ENCODE results near the gene RPL19. TPM values are rescaled to one million over a fixed set of nuclear protein-coding genes. Genes with fewer than 3 reads are reported as not detected.
"Not testable (repeated sequence)": the region's sequence is repeated elsewhere in the genome, so short reads cannot be mapped to it uniquely, and the experiment has no call there.

The RPL19 gene
- total RNA-seq, 2 experiments from 2014 or later = 3,075 to 3,102 TPM

- H3K4me3 Mint-ChIP-seq = no peak overlapping the region
- no peak for DNase-seq
- H3K27ac Mint-ChIP-seq = no peak overlapping the region
- H3K9me3 Mint-ChIP-seq = no peaks in the 10 kb centered on the region
- peaks cover 10% of the 10 kb centered on the region for H3K27me3 Mint-ChIP-seq
- H3K36me3 Mint-ChIP-seq = no peaks in the 10 kb centered on the region
- peaks cover 30% of the 10 kb centered on the region for H3K4me1 Mint-ChIP-seq
Measured at GRCh38 chr17:39236450-39236927, 36.4 kb downstream of the RPL19 start.

GRCh38 chr17:39236981-39237441 is 36.9 kb downstream of the RPL19 start:
- H3K27me3 Mint-ChIP-seq = peaks cover 5% of the 10 kb centered on the region
- H3K27ac Mint-ChIP-seq = no peak overlapping the region
- no peak overlapping the region for H3K4me3 Mint-ChIP-seq
- no peaks in the 10 kb centered on the region for H3K36me3 Mint-ChIP-seq
- H3K4me1 Mint-ChIP-seq = peaks cover 26% of the 10 kb centered on the region
- DNase-seq = no peak
- no peaks in the 10 kb centered on the region for H3K9me3 Mint-ChIP-seq

DNA sequence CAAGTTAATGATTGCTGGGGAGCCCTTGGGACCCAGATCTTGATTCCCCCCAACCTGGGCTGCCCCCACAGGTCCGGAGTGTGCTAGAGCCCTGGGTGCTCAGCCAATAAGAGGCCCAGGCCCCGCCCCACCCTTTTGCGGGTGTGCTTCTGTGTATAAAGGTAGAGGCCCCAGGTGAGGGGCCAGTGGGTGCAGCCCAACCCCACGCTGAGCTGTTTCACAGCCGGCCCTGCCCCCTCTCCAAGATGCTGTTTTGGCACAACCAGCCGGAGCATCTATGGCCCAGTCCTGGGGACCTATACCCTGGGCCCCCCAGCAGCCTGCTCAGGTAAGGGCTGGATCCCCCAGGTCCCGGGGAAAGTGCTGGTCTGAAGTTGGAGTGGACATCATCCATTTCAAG is 37.5 kb downstream of the RPL19 start:
- H3K9me3 Mint-ChIP-seq = no peaks in the 10 kb centered on the region
- H3K27me3 Mint-ChIP-seq = no peaks in the 10 kb centered on the region
- no peaks in the 10 kb centered on the region for H3K36me3 Mint-ChIP-seq
- no peak overlapping the region for H3K27ac Mint-ChIP-seq
- H3K4me1 Mint-ChIP-seq = peaks cover 22% of the 10 kb centered on the region
- no peak overlapping the region for H3K4me3 Mint-ChIP-seq
- no peak for DNase-seq

- DNase-seq = peak; percentile 66
- H3K4me1 Mint-ChIP-seq = peaks cover 22% of the 10 kb centered on the region
- no peaks in the 10 kb centered on the region for H3K36me3 Mint-ChIP-seq
- no peaks in the 10 kb centered on the region for H3K27me3 Mint-ChIP-seq
- H3K27ac Mint-ChIP-seq = peak overlapping the region; percentile 76
- H3K9me3 Mint-ChIP-seq = no peaks in the 10 kb centered on the region
- H3K4me3 Mint-ChIP-seq = no peak overlapping the region
Measured at GRCh38 chr17:39238311-39238972, 38.4 kb downstream of the RPL19 start.

DNA sequence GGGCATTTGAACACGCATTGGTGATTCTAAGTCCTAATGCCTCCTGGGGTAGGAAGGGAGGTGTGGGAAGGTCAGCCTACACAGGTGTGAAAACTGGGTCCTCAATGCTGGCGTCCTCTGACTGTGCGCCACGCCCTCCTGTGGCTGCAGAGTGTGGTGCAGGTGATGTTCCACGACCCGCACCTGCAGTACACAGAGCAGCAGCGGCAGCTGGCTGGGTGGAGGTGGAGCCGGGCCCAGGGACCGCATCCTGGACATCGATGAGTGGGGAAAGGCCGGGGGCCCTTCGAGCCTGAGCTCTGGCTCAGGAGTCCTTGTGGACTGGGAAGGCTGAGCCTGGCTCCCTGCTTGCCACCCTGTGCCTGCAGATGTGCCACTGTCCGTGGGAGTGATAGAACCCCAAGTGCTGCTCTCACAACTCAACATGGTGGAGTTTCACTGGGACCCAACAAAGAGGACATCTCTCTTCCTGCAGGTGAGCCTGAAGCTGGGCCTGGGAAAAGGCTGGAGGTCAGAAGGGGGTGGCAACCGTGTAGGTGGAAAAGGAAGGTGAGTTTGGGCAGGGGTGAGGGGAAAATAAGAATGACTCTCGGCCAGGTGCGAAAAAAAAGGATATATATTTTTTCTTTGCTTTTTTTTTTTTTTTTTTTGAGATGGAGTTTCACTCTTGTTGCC is 39.7 kb downstream of the RPL19 start:
- Mint-ChIP-seq H3K27ac (peak overlapping the region; percentile 61), H3K9me3 (no peaks in the 10 kb centered on the region), H3K36me3 (no peaks in the 10 kb centered on the region), H3K27me3 (no peaks in the 10 kb centered on the region), H3K4me3 (no peak overlapping the region), H3K4me1 (peaks cover 33% of the 10 kb centered on the region)
- DNase-seq = peak; percentile 72

DNA sequence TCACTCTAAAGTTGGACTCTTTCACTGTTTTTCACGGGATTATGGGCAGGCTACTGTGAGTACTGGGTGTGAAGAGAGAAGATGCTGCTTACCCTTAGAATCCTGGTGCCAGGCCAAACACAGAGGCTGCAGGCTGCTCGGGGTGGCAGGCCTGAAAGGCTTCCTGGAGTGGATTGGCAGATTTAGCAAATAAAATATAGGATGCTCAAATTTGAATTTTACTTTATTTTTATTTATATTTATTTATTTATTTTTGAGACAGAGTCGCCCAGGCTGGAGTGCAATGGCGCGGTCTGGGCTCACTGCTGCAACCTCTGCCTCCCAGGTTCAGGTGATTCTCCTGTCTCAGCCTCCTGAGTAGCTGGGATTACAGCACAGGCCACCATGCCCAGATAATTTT is 40.5 kb downstream of the RPL19 start:
- no peak for DNase-seq
- H3K27me3 Mint-ChIP-seq = no peaks in the 10 kb centered on the region
- no peaks in the 10 kb centered on the region for H3K36me3 Mint-ChIP-seq
- H3K4me3 Mint-ChIP-seq = no peak overlapping the region
- H3K4me1 Mint-ChIP-seq = peaks cover 35% of the 10 kb centered on the region
- no peak overlapping the region for H3K27ac Mint-ChIP-seq
- no peaks in the 10 kb centered on the region for H3K9me3 Mint-ChIP-seq

GRCh38 chr17:39243155-39243554 is 43.1 kb downstream of the RPL19 start:
- no peak for DNase-seq
- Mint-ChIP-seq H3K4me3 (no peak overlapping the region), H3K27me3 (no peaks in the 10 kb centered on the region), H3K27ac (no peak overlapping the region), H3K36me3 (no peaks in the 10 kb centered on the region), H3K4me1 (peaks cover 32% of the 10 kb centered on the region), H3K9me3 (no peaks in the 10 kb centered on the region)

- Mint-ChIP-seq H3K27ac (no peak overlapping the region), H3K4me1 (peaks cover 24% of the 10 kb centered on the region)
- DNase-seq = no peak
Measured at GRCh38 chr17:39244016-39244599, 44.0 kb downstream of the RPL19 start.

DNA sequence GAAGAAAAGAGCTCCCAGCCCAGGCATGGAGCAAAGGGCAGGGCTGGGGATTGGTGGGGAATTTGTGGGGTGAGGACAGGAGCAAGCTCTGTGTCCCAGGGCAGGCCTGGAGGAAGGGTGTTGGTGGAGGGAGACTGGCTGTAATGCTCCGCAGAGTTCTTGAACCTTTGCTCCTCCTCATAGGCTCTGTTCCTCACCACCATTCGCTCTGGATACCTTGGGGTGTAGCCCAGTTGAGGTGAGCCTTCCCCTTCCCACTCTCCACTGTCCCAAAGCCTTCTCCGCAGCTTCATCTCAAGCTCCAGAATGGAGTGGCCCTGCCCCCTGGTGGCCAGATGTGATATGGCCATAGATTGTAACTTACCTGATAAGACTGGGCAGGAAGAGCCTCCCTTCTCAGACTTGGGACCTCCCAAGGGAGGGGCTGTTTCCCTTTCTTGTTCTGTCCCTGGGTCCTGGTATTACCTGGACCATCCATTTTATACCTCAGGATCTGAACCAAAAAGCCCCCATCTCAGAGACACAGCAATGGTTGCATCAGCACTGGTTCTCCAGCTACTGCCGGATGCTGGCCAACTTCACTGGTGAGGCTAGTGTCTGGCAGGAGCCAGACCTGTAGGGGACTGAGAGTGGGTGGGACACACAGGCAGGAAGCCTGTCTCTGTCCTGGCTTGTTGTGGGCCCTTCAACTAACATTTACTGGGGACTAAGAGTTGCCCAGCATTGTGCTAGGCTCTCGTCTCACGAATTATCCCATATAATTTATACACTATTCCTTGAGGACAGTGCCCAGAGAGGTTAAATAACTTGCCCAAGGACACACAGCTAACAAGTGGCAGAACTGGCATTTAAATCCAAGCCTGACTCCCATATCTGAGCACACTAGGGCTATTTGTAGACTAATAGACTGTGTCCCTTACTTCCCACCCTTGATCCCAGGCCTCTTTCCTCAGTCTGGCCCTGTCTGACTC is 44.8 kb downstream of the RPL19 start:
- H3K27ac Mint-ChIP-seq = no peak overlapping the region
- H3K9me3 Mint-ChIP-seq = no peaks in the 10 kb centered on the region
- peak; percentile 79 for DNase-seq
- no peak overlapping the region for H3K4me3 Mint-ChIP-seq
- H3K27me3 Mint-ChIP-seq = no peaks in the 10 kb centered on the region
- peaks cover 17% of the 10 kb centered on the region for H3K4me1 Mint-ChIP-seq
- no peaks in the 10 kb centered on the region for H3K36me3 Mint-ChIP-seq

More at GRCh38 chr17:39244016-39244599, 44.0 kb downstream of the RPL19 start:
- no peaks in the 10 kb centered on the region for H3K36me3 Mint-ChIP-seq
- H3K4me3 Mint-ChIP-seq = no peak overlapping the region
- H3K27me3 Mint-ChIP-seq = no peaks in the 10 kb centered on the region
- H3K9me3 Mint-ChIP-seq = no peaks in the 10 kb centered on the region

GRCh38 chr17:39246274-39246673 is 46.2 kb downstream of the RPL19 start:
- no peak for DNase-seq
- Mint-ChIP-seq H3K4me3 (no peak overlapping the region), H3K27ac (no peak overlapping the region), H3K36me3 (no peaks in the 10 kb centered on the region), H3K4me1 (peaks cover 15% of the 10 kb centered on the region), H3K27me3 (no peaks in the 10 kb centered on the region), H3K9me3 (no peaks in the 10 kb centered on the region)

DNA sequence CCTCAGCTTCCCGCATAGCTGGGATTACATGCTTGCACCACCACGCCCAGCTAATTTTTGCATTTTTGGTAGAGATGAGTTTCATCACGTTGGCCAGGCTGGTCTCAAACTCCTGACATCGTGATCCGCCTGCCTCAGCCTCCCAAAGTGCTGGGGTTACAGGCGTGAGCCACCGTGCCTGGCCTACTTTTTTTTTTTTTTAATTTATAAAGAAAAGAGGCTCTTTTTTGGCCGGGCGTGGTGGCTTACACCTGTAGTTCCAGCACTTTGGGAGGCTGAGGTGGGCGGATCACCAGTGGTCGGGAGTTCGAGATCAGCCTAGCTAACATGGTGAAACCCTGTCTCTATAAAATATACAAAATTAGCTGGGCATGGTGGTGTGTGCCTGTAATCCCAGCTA is 50.0 kb downstream of the RPL19 start:
- not testable (repeated sequence) for H3K27ac Mint-ChIP-seq, DNase-seq, H3K4me1 Mint-ChIP-seq, H3K4me3 Mint-ChIP-seq, H3K9me3 Mint-ChIP-seq, H3K27me3 Mint-ChIP-seq, H3K36me3 Mint-ChIP-seq

- DNase-seq = no peak
- H3K36me3 Mint-ChIP-seq = no peaks in the 10 kb centered on the region
- no peaks in the 10 kb centered on the region for H3K4me1 Mint-ChIP-seq
- H3K27me3 Mint-ChIP-seq = no peaks in the 10 kb centered on the region
- H3K4me3 Mint-ChIP-seq = no peak overlapping the region
- no peaks in the 10 kb centered on the region for H3K9me3 Mint-ChIP-seq
- no peak overlapping the region for H3K27ac Mint-ChIP-seq
Measured at GRCh38 chr17:39251997-39252396, 51.9 kb downstream of the RPL19 start.

DNA sequence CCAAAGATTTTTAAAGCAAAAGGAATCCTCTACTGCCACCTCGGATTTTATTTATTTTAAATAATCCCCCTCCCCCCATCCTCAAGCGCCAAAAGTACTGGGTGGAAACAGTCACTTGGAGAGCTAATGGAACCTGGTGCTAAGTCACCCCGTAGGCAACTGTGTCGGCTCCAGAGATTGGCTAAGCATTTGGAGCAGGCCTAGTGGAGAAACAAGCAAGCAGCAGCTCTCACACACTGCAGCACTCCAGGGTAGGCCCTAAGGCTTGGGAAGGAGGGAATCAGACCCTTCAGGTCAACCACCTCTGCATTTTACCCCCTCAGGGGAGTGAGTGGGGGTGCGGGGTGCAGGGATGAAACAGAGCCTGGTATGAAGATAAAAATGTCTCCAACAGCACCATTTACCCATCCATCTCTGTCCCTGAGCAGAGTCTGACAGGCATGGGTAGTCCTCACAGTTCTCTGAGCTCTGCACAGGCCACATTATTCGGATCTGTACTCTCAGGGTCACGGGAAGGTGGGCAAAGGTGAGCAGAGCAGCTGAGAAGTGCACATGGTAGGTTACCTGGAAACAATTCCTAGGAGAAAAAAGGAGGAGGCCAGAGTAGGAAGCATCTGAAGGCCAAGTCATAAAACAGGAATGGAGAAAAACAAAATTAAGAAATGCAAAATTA is 52.8 kb downstream of the RPL19 start:
- H3K27ac Mint-ChIP-seq = no peak overlapping the region
- H3K27me3 Mint-ChIP-seq = no peaks in the 10 kb centered on the region
- H3K9me3 Mint-ChIP-seq = no peaks in the 10 kb centered on the region
- H3K4me1 Mint-ChIP-seq = no peaks in the 10 kb centered on the region
- H3K36me3 Mint-ChIP-seq = no peaks in the 10 kb centered on the region
- DNase-seq = no peak
- no peak overlapping the region for H3K4me3 Mint-ChIP-seq

Measured in activated naive CD8-positive, alpha-beta T cell treated with anti-CD3 and anti-CD28 coated beads for 36 hours (primary cell).